Measurements from ENCODE around the gene RABAC1. TPM values are rescaled to one million over a fixed set of nuclear protein-coding genes. Genes with fewer than 3 reads are reported as not detected.
A peak's percentile ranks its signal among the peaks of the same experiment; 100 is the strongest.

The RABAC1 gene, protein sequence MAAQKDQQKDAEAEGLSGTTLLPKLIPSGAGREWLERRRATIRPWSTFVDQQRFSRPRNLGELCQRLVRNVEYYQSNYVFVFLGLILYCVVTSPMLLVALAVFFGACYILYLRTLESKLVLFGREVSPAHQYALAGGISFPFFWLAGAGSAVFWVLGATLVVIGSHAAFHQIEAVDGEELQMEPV
- total RNA-seq (100 to 1,000 TPM in 3 of 9 donors, 10 to 100 TPM in 6; 43.2 to 128 (median 67.2) TPM), polyA plus RNA-seq (100 to 1,000 TPM in 1 of 2 donors, 10 to 100 TPM in 1; 97.2 to 217 TPM)
- long read RNA-seq, donor 1, transcript RABAC1-201 (5 exons, 821 nt) = major isoform, 62 of 72 reads
- long read RNA-seq, donor 1, partial matches to known transcripts = 2 of 72 reads
- long read RNA-seq, donor 1, other reads (novel, unspliced or antisense) = 4 of 72 reads
- long read RNA-seq, donor 2, transcript RABAC1-201 (5 exons, 821 nt) = major isoform, 47 of 60 reads
- long read RNA-seq, donor 2, partial matches to known transcripts = 1 of 60 reads
- long read RNA-seq, donor 2, other reads (novel, unspliced or antisense) = 5 of 60 reads
- long read RNA-seq, donor 3, transcript RABAC1-201 (5 exons, 821 nt) = major isoform, 95 of 114 reads
- long read RNA-seq, donor 3, transcript RABAC1-204 (1 exons, 662 nt) = minor isoform, 8 of 114 reads
- long read RNA-seq, donor 3, partial matches to known transcripts = 1 of 114 reads
- long read RNA-seq, donor 3, other reads (novel, unspliced or antisense) = 6 of 114 reads

DNA sequence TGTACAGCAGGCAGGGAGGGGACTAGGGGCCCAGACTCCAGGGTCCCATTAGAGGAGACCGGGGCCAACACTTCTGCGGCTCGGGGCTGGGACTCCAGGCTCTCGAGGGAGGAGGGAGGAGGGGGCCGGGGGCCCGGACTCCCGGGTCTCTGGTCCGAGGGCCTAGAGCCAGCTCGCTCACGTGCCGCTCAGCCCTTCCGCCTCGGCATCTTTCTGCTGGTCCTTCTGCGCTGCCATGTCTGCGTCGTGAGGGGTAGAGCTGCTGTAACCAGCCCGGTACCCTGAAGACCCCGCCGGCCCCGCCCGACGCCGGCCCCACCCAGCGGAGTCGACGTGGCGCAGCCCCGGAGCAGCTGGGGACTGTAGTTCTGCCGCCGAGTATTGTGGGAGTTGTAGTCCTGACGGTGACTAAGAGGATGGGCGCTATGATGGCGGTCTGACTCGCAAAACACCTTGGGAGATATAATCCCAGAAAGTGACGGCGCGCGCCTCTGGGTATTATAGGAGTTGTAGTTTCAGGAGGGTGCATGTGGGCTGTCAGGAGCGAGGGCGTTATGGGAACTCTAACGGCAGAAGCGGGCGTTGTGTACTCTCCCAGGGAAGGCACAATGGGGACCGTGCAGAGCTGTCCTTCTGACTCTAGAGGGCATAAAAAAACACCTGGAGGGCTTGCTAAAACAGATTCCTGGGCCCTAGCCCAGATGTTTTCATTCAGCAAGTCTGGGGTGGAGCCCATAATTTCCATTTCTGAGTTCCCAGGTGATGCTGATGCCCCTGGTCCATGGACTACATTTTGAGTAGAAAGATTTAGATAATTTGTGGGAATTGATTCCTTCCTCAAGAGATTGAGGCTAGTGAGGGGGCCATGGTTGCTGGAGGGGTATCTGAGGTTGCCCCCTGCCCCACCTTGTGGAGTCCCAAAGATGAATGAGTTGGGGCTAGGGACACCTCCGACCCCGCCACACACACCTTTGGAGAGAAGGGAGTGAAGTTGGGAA, at the start of gene RABAC1:
Gene RABAC1 (minus strand): TSS at position 266 of the 998 bp plus-strand sequence. CDS start 29 bp downstream, at position 237.
- intact Hi-C loops (cut with DNase I) = loop anchor here in 7 of 10 donors (5.0 kb wide), 4 partner anchors 77 to 118 kb away; partner anchors contain the start of genes ARHGEF1 (in 2 of the 7), RPS19 (in 2 of the 7) and ZNF574 (in 1 of the 7)
- Histone ChIP-seq H3K4me3 (peak within 1 kb of the TSS; percentile 74 to 99 (median 95)), H3K9me3 (no peaks in the 10 kb centered on the region), H3K36me3 (peaks cover 0 to 20% (median 5%) of the 10 kb centered on the region in 9 donors), H3K27me3 (no peaks in the 10 kb centered on the region), H3K27ac (peak within 1 kb of the TSS; percentile 60 to 94 (median 88)), H3K4me1 (peaks cover 3 to 28% (median 17%) of the 10 kb centered on the region in 12 donors)
- peak in 1 of 2 donors; percentile 45 for TF ChIP-seq POLR2A (IDR thresholded peaks at IDR 0.05)
- TF ChIP-seq, protein P1, sequence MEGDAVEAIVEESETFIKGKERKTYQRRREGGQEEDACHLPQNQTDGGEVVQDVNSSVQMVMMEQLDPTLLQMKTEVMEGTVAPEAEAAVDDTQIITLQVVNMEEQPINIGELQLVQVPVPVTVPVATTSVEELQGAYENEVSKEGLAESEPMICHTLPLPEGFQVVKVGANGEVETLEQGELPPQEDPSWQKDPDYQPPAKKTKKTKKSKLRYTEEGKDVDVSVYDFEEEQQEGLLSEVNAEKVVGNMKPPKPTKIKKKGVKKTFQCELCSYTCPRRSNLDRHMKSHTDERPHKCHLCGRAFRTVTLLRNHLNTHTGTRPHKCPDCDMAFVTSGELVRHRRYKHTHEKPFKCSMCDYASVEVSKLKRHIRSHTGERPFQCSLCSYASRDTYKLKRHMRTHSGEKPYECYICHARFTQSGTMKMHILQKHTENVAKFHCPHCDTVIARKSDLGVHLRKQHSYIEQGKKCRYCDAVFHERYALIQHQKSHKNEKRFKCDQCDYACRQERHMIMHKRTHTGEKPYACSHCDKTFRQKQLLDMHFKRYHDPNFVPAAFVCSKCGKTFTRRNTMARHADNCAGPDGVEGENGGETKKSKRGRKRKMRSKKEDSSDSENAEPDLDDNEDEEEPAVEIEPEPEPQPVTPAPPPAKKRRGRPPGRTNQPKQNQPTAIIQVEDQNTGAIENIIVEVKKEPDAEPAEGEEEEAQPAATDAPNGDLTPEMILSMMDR (IDR thresholded peaks at IDR 0.05) = peak in 4 of 12 donors; percentile 7 to 17 (median 14)
- ATAC-seq = peak; percentile 88 to 93 (median 91)
- DNase-seq = peak; percentile 90 to 93 (median 92)
- 5 to 11% (median 7%) methylated on average over 18 to 46 of the region's 46 CpGs for WGBS, 4 donors

DNA sequence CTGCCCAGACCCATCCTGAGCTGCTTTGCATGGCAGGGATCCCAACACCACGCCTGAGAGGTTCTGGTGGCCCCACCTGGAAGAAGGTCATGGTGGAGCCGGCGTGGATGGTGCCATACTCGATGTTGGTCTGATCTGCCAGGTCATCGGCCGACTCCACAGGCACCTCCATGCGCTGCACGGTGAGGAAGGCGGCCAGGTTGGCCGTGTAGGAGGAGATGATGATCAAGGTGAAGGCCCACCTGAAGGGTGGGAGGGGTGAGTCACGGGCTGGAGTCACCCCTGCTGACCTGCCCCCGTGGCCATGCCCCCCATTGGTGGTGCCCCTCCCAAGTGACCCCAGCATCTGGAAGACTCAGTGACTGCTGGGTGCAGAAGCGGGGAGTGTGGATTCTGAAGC, 47.4 kb upstream of the RABAC1 start:
- H3K27me3 ChIP-seq = peaks cover 0 to 8% (median 0%) of the 10 kb centered on the region in 9 donors
- intact Hi-C loops (cut with DNase I) = no loop called here
- H3K4me3 ChIP-seq = no peak overlapping the region
- DNase-seq (peak in 1 of 5 donors; percentile 35), ATAC-seq (peak in 1 of 4 donors; percentile 14)
- H3K36me3 ChIP-seq = no peaks in the 10 kb centered on the region
- H3K27ac ChIP-seq = no peak overlapping the region
- 87 to 92% (median 89%) methylated on average over 13 of the region's 13 CpGs for WGBS, 4 donors
- no peaks in the 10 kb centered on the region for H3K9me3 ChIP-seq
- TF ChIP-seq, protein P1 (IDR thresholded peaks at IDR 0.05) = no peak
- TF ChIP-seq POLR2A (IDR thresholded peaks at IDR 0.05) = no peak
- no peaks in the 10 kb centered on the region for H3K4me1 ChIP-seq

DNA sequence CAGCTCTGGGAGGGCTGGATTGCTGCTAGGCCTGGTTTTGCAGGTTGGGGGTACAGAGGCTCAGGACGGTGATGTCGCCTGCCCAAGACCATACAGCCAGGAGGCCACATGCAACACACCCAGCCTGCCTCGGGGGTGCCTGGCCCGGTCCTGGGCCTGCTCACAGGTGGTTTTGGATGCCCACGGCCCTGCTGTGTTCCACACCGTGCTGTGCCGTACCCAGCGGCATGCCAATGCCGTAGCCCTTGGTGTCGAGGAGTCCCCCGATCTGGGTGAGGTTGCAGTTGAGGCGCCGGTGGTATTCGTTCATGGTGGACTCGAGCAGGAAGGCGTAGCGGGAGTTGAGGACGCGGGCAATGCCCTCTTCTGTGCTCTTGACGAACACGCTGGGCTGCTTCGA, 46.4 kb upstream of the RABAC1 start:
- TF ChIP-seq, protein P1 (IDR thresholded peaks at IDR 0.05) = no peak
- TF ChIP-seq POLR2A (IDR thresholded peaks at IDR 0.05) = no peak
- no peak for ATAC-seq
- intact Hi-C loops (cut with DNase I) = no loop called here
- Histone ChIP-seq H3K36me3 (no peaks in the 10 kb centered on the region), H3K4me1 (no peaks in the 10 kb centered on the region), H3K4me3 (no peak overlapping the region), H3K27me3 (peaks cover 0 to 18% (median 1%) of the 10 kb centered on the region in 9 donors), H3K27ac (no peak overlapping the region), H3K9me3 (no peaks in the 10 kb centered on the region)
- peak in 1 of 5 donors; percentile 53 for DNase-seq
- WGBS, 4 donors = 94 to 97% (median 95%) methylated on average over 19 to 22 of the region's 22 CpGs

All from heart left ventricle (tissue), 16 donors.